SK-N-SH treated with all-trans-retinoic acid at 6 μM for 48 hours (cell line): ENCODE data around the gene HAVCR2.

Source experiments
- ATAC-seq: fragments of 200-7000 bp; cut with Tn5 transposase; 3 replicates; pipeline ENCODE4 v1.9.1; 2020; ENCODE audit warnings: mild to moderate bottlenecking, moderate library complexity
- ARNTL ChIP-seq: fragments of 450-650 bp; formaldehyde crosslinking; IDR thresholded peaks from 2 replicates; pipeline ENCODE4 v1.5.0; 2020; ENCODE audit warnings: low read depth, mild to moderate bottlenecking, moderate library complexity, borderline replicate concordance
- BACH2 ChIP-seq: fragments of 250-450 bp; sonication (Bioruptor Pico); IDR thresholded peaks from 2 replicates; pipeline ENCODE4 v1.9.0; 2021; ENCODE audit warnings: mild to moderate bottlenecking, borderline replicate concordance
- CREB5 ChIP-seq: fragments of 250-450 bp; sonication (Bioruptor Pico); IDR thresholded peaks from 2 replicates; pipeline ENCODE4 v1.5.1; 2020; ENCODE audit warnings: low read depth, mild to moderate bottlenecking, moderate library complexity
- CSRNP3 ChIP-seq: fragments of 250-450 bp; sonication (Bioruptor Pico); IDR thresholded peaks from 2 replicates; pipeline ENCODE4 v1.5.1; 2021; ENCODE audit warnings: mild to moderate bottlenecking, moderate library complexity
- ESRRG ChIP-seq: fragments of 250-450 bp; sonication (Bioruptor Pico); IDR thresholded peaks from 2 replicates; pipeline ENCODE4 v1.6.1; 2021; ENCODE audit warnings: mild to moderate bottlenecking
- GLIS3 ChIP-seq: fragments of 250-450 bp; sonication (Bioruptor Pico); IDR thresholded peaks from 2 replicates; pipeline ENCODE4 v1.5.0; 2020; ENCODE audit warnings: mild to moderate bottlenecking, moderate library complexity
- OSR1 ChIP-seq: fragments of 250-450 bp; sonication (Bioruptor Pico); IDR thresholded peaks from 2 replicates; pipeline ENCODE4 v1.8.0; 2022; ENCODE audit warnings: moderate library complexity, mild to moderate bottlenecking, inconsistent platforms
- PATZ1 ChIP-seq: fragments of 250-450 bp; sonication (Bioruptor Pico); IDR thresholded peaks from 2 replicates; pipeline ENCODE4 v1.8.0; 2020; ENCODE audit warnings: mild to moderate bottlenecking, moderate library complexity, borderline replicate concordance
- POU6F1 ChIP-seq: fragments of 250-450 bp; sonication (Bioruptor Pico); IDR thresholded peaks from 2 replicates; pipeline ENCODE4 v1.8.0; 2021; ENCODE audit warnings: low read depth, mild to moderate bottlenecking, moderate library complexity, borderline replicate concordance
- PPARA ChIP-seq: fragments of 250-450 bp; sonication (Bioruptor Pico); IDR thresholded peaks from 2 replicates; pipeline ENCODE4 v1.5.0; 2020; ENCODE audit warnings: mild to moderate bottlenecking, borderline replicate concordance
- SNAI2 ChIP-seq: fragments of 250-450 bp; sonication (Bioruptor Pico); IDR thresholded peaks from 2 replicates; pipeline ENCODE4 v1.5.0; 2020; ENCODE audit warnings: mild to moderate bottlenecking, moderate library complexity
- TCF4 ChIP-seq: fragments of 250-450 bp; sonication (Bioruptor Pico); IDR thresholded peaks from 2 replicates; pipeline ENCODE4 v1.8.0; 2021; ENCODE audit warnings: mild to moderate bottlenecking, moderate library complexity, borderline replicate concordance
- TOX ChIP-seq: fragments of 250-450 bp; sonication (Bioruptor Pico); IDR thresholded peaks from 2 replicates; pipeline ENCODE4 v1.8.0; 2021; ENCODE audit warnings: mild to moderate bottlenecking, moderate library complexity, borderline replicate concordance
- TSHZ2 ChIP-seq: fragments of 250-450 bp; sonication (Bioruptor Pico); IDR thresholded peaks from 2 replicates; pipeline ENCODE4 v1.5.0; 2020; ENCODE audit warnings: mild to moderate bottlenecking, moderate library complexity
- ZC3H10 ChIP-seq: fragments of 250-450 bp; sonication (Bioruptor Pico); IDR thresholded peaks from 2 replicates; pipeline ENCODE4 v1.5.1; 2021; ENCODE audit warnings: mild to moderate bottlenecking, moderate library complexity
- ZFP3 ChIP-seq: fragments of 250-450 bp; sonication (Bioruptor Pico); IDR thresholded peaks from 2 replicates; pipeline ENCODE4 v1.5.0; 2020; ENCODE audit warnings: mild to moderate bottlenecking, moderate library complexity
- ZFP30 ChIP-seq: fragments of 450-650 bp; formaldehyde crosslinking; IDR thresholded peaks from 2 replicates; pipeline ENCODE4 v1.5.0; 2022; ENCODE audit warnings: mild to moderate bottlenecking, moderate library complexity
- ZNF565 ChIP-seq: fragments of 450-650 bp; formaldehyde crosslinking; conservative IDR thresholded peaks from 2 replicates; pipeline ENCODE4 v1.5.0; 2020; ENCODE audit warnings: low read depth, mild to moderate bottlenecking, moderate library complexity
- ZNF70 ChIP-seq: fragments of 450-650 bp; formaldehyde crosslinking; IDR thresholded peaks from 2 replicates; pipeline ENCODE4 v1.5.0; 2020; ENCODE audit warnings: mild to moderate bottlenecking, moderate library complexity
- ZNF8 ChIP-seq: fragments of 450-650 bp; formaldehyde crosslinking; IDR thresholded peaks from 2 replicates; pipeline ENCODE4 v1.5.0; 2020; ENCODE audit warnings: mild to moderate bottlenecking, moderate library complexity

Gene HAVCR2

GRCh38 chr5:157051604-157052245 is 57.1 kb downstream of the HAVCR2 start (continued):
- TF ChIP-seq CREB5 (CRISPR knock-in tag) (no peak), POU6F1 (CRISPR knock-in tag) (no peak), ZC3H10 (CRISPR knock-in tag) (no peak)
- TF ChIP-seq, all 23 proteins: peak for 0

GRCh38 chr5:157050050-157050449 is 58.8 kb downstream of the HAVCR2 start:
- TF ChIP-seq ZNF70 (CRISPR knock-in tag) = no peak
- no peak for TF ChIP-seq ESRRG (CRISPR knock-in tag)
- TF ChIP-seq CREB5 (CRISPR knock-in tag) = no peak
- no peak for TF ChIP-seq ZNF8 (CRISPR knock-in tag)
- TF ChIP-seq POU6F1 (CRISPR knock-in tag) = no peak
- TF ChIP-seq ZC3H10 (CRISPR knock-in tag) = no peak
- TF ChIP-seq ZFP3 = no peak
- no peak for TF ChIP-seq TSHZ2 (CRISPR knock-in tag)
- no peak for TF ChIP-seq ARNTL
- TF ChIP-seq OSR1 (CRISPR knock-in tag) = no peak
- TF ChIP-seq BACH2 (CRISPR knock-in tag) = no peak
- TF ChIP-seq ZFP30 (CRISPR knock-in tag) = no peak
- no peak for TF ChIP-seq PATZ1
- no peak for ATAC-seq

- ATAC-seq = no peak
- no peak for TF ChIP-seq ZC3H10 (CRISPR knock-in tag)
- no peak for TF ChIP-seq PATZ1
- no peak for TF ChIP-seq ZNF8 (CRISPR knock-in tag)
- TF ChIP-seq ZNF565 = no peak
- TF ChIP-seq TOX (CRISPR knock-in tag) = no peak
- no peak for TF ChIP-seq ZNF70 (CRISPR knock-in tag)
- TF ChIP-seq SNAI2 (CRISPR knock-in tag) = no peak
- TF ChIP-seq ZFP30 (CRISPR knock-in tag) = no peak
- no peak for TF ChIP-seq GLIS3 (CRISPR knock-in tag)
- no peak for TF ChIP-seq ESRRG (CRISPR knock-in tag)
- TF ChIP-seq OSR1 (CRISPR knock-in tag) = no peak
- TF ChIP-seq CSRNP3 (CRISPR knock-in tag) = no peak
- TF ChIP-seq BACH2 (CRISPR knock-in tag) = no peak
- no peak for TF ChIP-seq TCF4 (CRISPR knock-in tag)
- no peak for TF ChIP-seq POU6F1 (CRISPR knock-in tag)
- no peak for TF ChIP-seq PPARA (CRISPR knock-in tag)
These were observed 59.2 kb downstream of the HAVCR2 start for GRCh38 chr5:157049605-157050004.
